Measurements from ENCODE around the gene SNX4. TPM values are rescaled to one million over a fixed set of nuclear protein-coding genes. Genes with fewer than 3 reads are reported as not detected.

Gene SNX4
- total RNA-seq, 4 donors from 2014 or later = 34.5 to 47.9 (median 42.8) TPM

GRCh38 chr3:125434582-125435011 lies 85.4 kb downstream of the SNX4 start:
- Histone ChIP-seq H3K9me3 (no peaks in the 10 kb centered on the region), H3K4me1 (peaks cover 0 to 12% (median 0%) of the 10 kb centered on the region in 3 donors), H3K36me3 (no peaks in the 10 kb centered on the region), H3K27ac (no peak overlapping the region), H3K4me3 (no peak overlapping the region), H3K27me3 (peaks cover 0 to 72% (median 0%) of the 10 kb centered on the region in 4 donors)
- TF ChIP-seq POLR2A (IDR thresholded peaks at IDR 0.05) (no peak), CTCF (IDR thresholded peaks at IDR 0.05) (no peak)
- intact Hi-C loops (cut with DNase I) = loop anchor here (5.0 kb wide), 1 partner anchor 437 kb away; no protein-coding TSS in a partner anchor
- DNase-seq = no peak
- WGBS, 2 donors = 70 to 75% methylated on average over 6 of the region's 6 CpGs

DNA sequence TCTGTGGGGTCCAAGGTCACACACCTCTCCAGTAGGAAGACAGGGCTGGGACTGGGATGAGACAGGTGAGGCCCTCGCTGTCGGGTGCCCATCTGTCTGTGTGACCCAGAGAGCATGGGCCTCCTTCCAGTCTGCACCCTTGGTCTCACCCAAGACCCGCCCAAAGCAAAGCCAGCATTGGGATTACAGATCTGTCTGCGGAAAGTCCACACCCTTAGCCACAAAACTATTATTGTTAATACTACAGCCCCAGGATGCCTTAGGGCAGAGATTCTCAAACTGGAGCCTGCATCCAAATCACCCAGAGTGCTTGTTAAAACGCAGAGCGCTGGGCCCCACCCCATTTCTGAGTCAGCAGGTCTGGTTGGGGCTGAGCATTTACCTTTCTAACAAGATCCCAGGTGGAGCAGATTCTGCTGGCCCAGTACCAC lies 86.4 kb downstream of the SNX4 start:
- no peak for DNase-seq
- H3K4me1 ChIP-seq = peaks cover 0 to 12% (median 0%) of the 10 kb centered on the region in 3 donors
- peaks cover 0 to 82% (median 0%) of the 10 kb centered on the region in 4 donors for H3K27me3 ChIP-seq
- no peaks in the 10 kb centered on the region for H3K9me3 ChIP-seq
- no peak overlapping the region for H3K4me3 ChIP-seq
- TF ChIP-seq POLR2A (IDR thresholded peaks at IDR 0.05) = no peak
- TF ChIP-seq CTCF (IDR thresholded peaks at IDR 0.05) = no peak
- 20 to 45% methylated on average over 2 to 4 of the region's 6 CpGs for WGBS, 2 donors
- H3K36me3 ChIP-seq = no peaks in the 10 kb centered on the region
- intact Hi-C loops (cut with DNase I) = no loop called here
- no peak overlapping the region for H3K27ac ChIP-seq

GRCh38 chr3:125433091-125433534 lies 86.9 kb downstream of the SNX4 start:
- H3K27me3 ChIP-seq = peaks cover 0 to 82% (median 0%) of the 10 kb centered on the region in 4 donors
- TF ChIP-seq POLR2A (IDR thresholded peaks at IDR 0.05) = no peak
- no peak for TF ChIP-seq CTCF (IDR thresholded peaks at IDR 0.05)
- H3K36me3 ChIP-seq = no peaks in the 10 kb centered on the region
- H3K4me3 ChIP-seq = no peak overlapping the region
- WGBS, 2 donors = 83 to 87% methylated on average over 6 of the region's 6 CpGs
- no peak overlapping the region for H3K27ac ChIP-seq
- H3K4me1 ChIP-seq = peaks cover 0 to 12% (median 0%) of the 10 kb centered on the region in 3 donors
- H3K9me3 ChIP-seq = no peaks in the 10 kb centered on the region
- DNase-seq = no peak
- intact Hi-C loops (cut with DNase I) = no loop called here

DNA sequence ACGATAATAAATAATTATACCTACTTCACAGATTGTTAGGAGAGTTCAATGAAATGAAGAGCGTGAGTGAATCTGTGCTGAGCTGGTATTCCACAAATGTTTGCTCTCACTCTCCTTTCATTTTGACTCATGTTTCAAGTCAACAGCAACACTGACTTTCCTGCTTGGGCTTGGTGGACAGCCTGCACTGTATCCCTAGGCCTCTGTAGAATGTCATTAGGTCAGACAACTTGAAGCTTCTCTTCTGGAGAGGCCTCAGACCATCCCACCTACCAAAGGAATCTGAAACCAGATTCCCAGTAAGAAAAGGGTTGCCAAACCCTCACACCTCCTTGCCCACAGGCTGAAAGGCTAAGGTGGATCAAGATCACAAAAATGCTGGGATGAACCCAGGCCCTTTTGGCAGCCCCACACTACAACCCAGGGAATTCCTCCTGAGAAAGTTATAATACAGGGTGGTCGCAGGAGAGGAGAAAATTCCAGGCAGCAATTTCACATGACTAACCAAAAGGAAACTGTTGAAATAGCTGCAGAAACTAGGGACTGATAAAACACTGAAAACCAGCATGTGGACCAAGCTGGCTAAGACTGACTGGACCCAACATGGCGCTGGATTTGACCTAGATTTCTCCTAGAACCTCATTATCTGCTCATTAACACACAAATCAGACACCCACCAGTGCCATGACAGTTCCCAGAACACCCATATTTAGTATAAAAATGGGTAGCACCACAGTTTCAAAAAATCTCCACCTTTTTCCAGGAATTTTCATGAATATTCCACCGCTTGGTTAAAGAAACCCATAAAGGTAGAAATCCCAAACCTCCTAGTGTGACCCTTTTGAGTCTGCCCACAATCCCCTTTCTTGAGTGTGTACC lies 87.9 kb downstream of the SNX4 start:
- Histone ChIP-seq H3K4me1 (peaks cover 0 to 12% (median 0%) of the 10 kb centered on the region in 3 donors), H3K4me3 (no peak overlapping the region), H3K27me3 (peaks cover 0 to 78% (median 0%) of the 10 kb centered on the region in 4 donors), H3K36me3 (no peaks in the 10 kb centered on the region), H3K9me3 (no peaks in the 10 kb centered on the region), H3K27ac (no peak overlapping the region)
- no peak for TF ChIP-seq POLR2A (IDR thresholded peaks at IDR 0.05)
- TF ChIP-seq CTCF (IDR thresholded peaks at IDR 0.05) = no peak
- intact Hi-C loops (cut with DNase I) = no loop called here
- no peak for DNase-seq
- 81 to 82% methylated on average over 5 of the region's 5 CpGs for WGBS, 2 donors

GRCh38 chr3:125431391-125431790 lies 88.6 kb downstream of the SNX4 start:
- H3K36me3 ChIP-seq = no peaks in the 10 kb centered on the region
- H3K9me3 ChIP-seq = no peaks in the 10 kb centered on the region
- WGBS, 2 donors = 97 to 98% methylated on average over 2 of the region's 2 CpGs
- H3K4me3 ChIP-seq = no peak overlapping the region
- H3K4me1 ChIP-seq = peaks cover 0 to 12% (median 0%) of the 10 kb centered on the region in 3 donors
- intact Hi-C loops (cut with DNase I) = no loop called here
- no peak overlapping the region for H3K27ac ChIP-seq
- no peak for DNase-seq
- H3K27me3 ChIP-seq = peaks cover 0 to 70% (median 0%) of the 10 kb centered on the region in 4 donors
- TF ChIP-seq CTCF (IDR thresholded peaks at IDR 0.05) = no peak
- no peak for TF ChIP-seq POLR2A (IDR thresholded peaks at IDR 0.05)

All from esophagus squamous epithelium (tissue), 5 donors.